BE2C (cell line): ENCODE measurements around the gene NEXN.
"Not testable (repeated sequence)": the region's sequence is repeated elsewhere in the genome, so short reads cannot be mapped to it uniquely, and the experiment has no call there.

ENCODE experiments used
- DNase-seq: peaks from one replicate; pipeline ENCODE4 v3.0.0-alpha.2; 2020
- H3K27me3 ChIP-seq: fragments of 250-450 bp; sonication (Bioruptor Pico); 2 replicates; pipeline ENCODE4 v1.5.1; 2020; ENCODE audit warnings: mild to moderate bottlenecking
- H3K36me3 ChIP-seq: fragments of 250-450 bp; sonication (Bioruptor Pico); 2 replicates; pipeline ENCODE4 v1.5.1; 2020; ENCODE audit warnings: mild to moderate bottlenecking
- H3K4me1 ChIP-seq: fragments of 250-450 bp; sonication (Bioruptor Pico); 2 replicates; pipeline ENCODE4 v1.5.1; 2020
- H3K4me3 ChIP-seq: 2 replicates; pipeline ENCODE4 v1.5.1; 2011; ENCODE audit warnings: low read depth, low read length
- H3K9me3 ChIP-seq: fragments of 250-450 bp; sonication (Bioruptor Pico); 2 replicates; pipeline ENCODE4 v1.5.1; 2020
- CTCF ChIP-seq: IDR thresholded peaks from 2 replicates; pipeline ENCODE4 v1.5.1; 2012; ENCODE audit warnings: mild to moderate bottlenecking, low read depth, low read length

Gene NEXN

GRCh38 chr1:77978969-77979876 lies 90.8 kb downstream of the NEXN start, which contains the start of gene FUBP1:
Gene FUBP1, minus strand, starts transcription at chr1:77979072. Its CDS starts 68 bp downstream, at chr1:77979004.
- H3K4me1 ChIP-seq: no peaks in the 10 kb centered on the region
- H3K9me3 ChIP-seq: no peaks in the 10 kb centered on the region
- DNase-seq: peak; percentile 87
- peak within 1 kb of the TSS; percentile 87 for H3K4me3 ChIP-seq
- no peaks in the 10 kb centered on the region for H3K27me3 ChIP-seq
- peaks cover 29% of the 10 kb centered on the region for H3K36me3 ChIP-seq
- TF ChIP-seq CTCF: peak; percentile 45

- not testable (repeated sequence) for H3K4me3 ChIP-seq, H3K36me3 ChIP-seq, H3K4me1 ChIP-seq, DNase-seq, H3K27me3 ChIP-seq, H3K9me3 ChIP-seq
Observed at GRCh38 chr1:77983352-77983996, 95.0 kb downstream of the NEXN start.

GRCh38 chr1:77983997-77984355 lies 95.6 kb downstream of the NEXN start:
- H3K27me3 ChIP-seq: no peaks in the 10 kb centered on the region
- TF ChIP-seq CTCF: no peak
- H3K36me3 ChIP-seq: no peaks in the 10 kb centered on the region
- DNase-seq: no peak
- no peaks in the 10 kb centered on the region for H3K9me3 ChIP-seq
- H3K4me3 ChIP-seq: no peak overlapping the region
- no peaks in the 10 kb centered on the region for H3K4me1 ChIP-seq

GRCh38 chr1:77984629-77985028 lies 96.2 kb downstream of the NEXN start:
- H3K27me3 ChIP-seq: no peaks in the 10 kb centered on the region
- TF ChIP-seq CTCF: no peak
- DNase-seq: no peak
- no peak overlapping the region for H3K4me3 ChIP-seq
- H3K9me3 ChIP-seq: no peaks in the 10 kb centered on the region
- no peaks in the 10 kb centered on the region for H3K4me1 ChIP-seq
- H3K36me3 ChIP-seq: no peaks in the 10 kb centered on the region

GRCh38 chr1:77986810-77987209 lies 98.4 kb downstream of the NEXN start:
- TF ChIP-seq CTCF: no peak
- H3K27me3 ChIP-seq: no peaks in the 10 kb centered on the region
- no peak for DNase-seq
- no peaks in the 10 kb centered on the region for H3K9me3 ChIP-seq
- H3K36me3 ChIP-seq: no peaks in the 10 kb centered on the region
- H3K4me1 ChIP-seq: no peaks in the 10 kb centered on the region
- no peak overlapping the region for H3K4me3 ChIP-seq

- no peak for DNase-seq
- Histone ChIP-seq H3K4me3 (no peak overlapping the region), H3K36me3 (no peaks in the 10 kb centered on the region), H3K9me3 (no peaks in the 10 kb centered on the region), H3K27me3 (no peaks in the 10 kb centered on the region), H3K4me1 (no peaks in the 10 kb centered on the region)
- TF ChIP-seq CTCF: no peak
Observed at GRCh38 chr1:77987919-77988318, 99.5 kb downstream of the NEXN start.
